HG02970 (cell line): ENCODE measurements around the gene IL22RA2.

Experiments
- ATAC-seq: cut with Tn5 transposase; IDR thresholded peaks from one replicate; pipeline ENCODE4 v1.9.1; 2021; ENCODE audit warnings: mild to moderate bottlenecking, moderate library complexity, moderate number of reproducible peaks; ENCODE audit not compliant: unreplicated experiment, low FRiP score

Gene IL22RA2

DNA sequence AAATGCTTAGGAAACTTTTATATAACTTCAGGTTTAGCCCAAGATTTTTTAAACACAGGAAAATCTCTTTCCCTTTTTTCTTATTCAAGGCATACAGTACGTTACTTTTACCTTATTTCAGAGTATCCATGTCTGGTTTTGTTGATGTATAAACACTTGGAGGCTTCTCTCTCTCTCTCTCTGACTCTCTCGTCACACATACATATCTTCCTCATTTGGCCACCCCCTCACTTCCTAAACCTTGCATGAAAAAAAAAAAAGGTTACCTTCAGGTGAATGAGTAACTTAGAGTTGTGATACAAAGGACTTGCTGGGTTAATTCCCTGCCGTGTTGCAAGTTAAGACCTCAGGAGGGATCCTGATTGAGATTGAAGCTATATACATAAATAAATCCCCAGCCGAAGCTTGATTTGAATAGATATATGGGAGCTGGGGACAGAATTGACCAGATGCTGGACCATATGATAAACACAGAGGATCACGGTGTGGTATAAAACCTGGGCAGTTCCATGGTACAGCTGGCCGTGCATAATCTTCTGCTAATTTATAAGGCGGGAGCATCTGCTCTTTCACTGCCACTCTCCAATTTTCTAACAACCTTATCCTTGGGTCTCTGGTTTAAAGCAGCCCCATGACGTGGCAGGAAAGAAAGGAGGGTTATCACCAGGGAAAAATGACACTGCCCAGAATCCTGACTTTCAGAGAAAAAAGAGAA, 73.6 kb downstream of the IL22RA2 start:
- ATAC-seq = no peak

GRCh38 chr6:137097526-137097925, 75.9 kb downstream of the IL22RA2 start:
- no peak for ATAC-seq

DNA sequence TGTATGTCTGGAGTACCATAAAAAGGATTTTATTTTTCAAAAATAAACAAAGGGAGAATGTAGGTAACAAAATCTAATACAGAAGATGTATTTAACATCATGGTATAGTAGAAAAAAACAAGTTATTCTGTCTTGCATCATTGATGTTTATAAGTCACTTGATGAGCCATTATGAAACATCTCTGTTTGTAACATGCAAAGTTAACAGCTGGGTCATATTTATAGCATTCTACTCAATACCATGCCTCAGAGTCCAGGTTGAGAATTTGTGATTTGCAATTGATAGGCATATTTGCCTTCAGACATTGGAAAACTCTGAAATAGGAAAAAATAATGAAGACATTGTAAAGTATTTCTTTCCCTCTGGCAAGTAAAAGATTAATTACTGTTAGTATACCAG, 76.4 kb downstream of the IL22RA2 start:
- ATAC-seq = no peak

- ATAC-seq = peak; percentile 67
Observed at GRCh38 chr6:137095651-137096238, 77.7 kb downstream of the IL22RA2 start.

GRCh38 chr6:137095093-137095492, 78.4 kb downstream of the IL22RA2 start:
- ATAC-seq = no peak

GRCh38 chr6:137094411-137095008, 78.9 kb downstream of the IL22RA2 start:
- no peak for ATAC-seq
